Tibial artery (tissue), 4 donors: ENCODE data around the gene PSRC1.

Experiments
- DNase-seq, 2 donors: peaks; one replicate each; pipeline ENCODE4 v3.0.0-alpha.2; 2019
- H3K27ac ChIP-seq, 2 donors: fragments of 200-600 bp; sonication (generic) in 1 of 2; 1 replicate in 1 of 2; 2 replicates in 1 of 2; pipeline ENCODE4 v1.5.1; 2018 to 2019; ENCODE audit warnings: mild to moderate bottlenecking in 1 of 2
- H3K27me3 ChIP-seq, 2 donors: fragments of 200-600 bp; sonication (generic) in 1 of 2; one replicate each; pipeline versions ENCODE4 v1.5.1 to v1.6.0; 2016 to 2019
- H3K36me3 ChIP-seq, 3 donors: fragments of 200-600 bp; sonication (generic) in 2 of 3; one replicate each; pipeline ENCODE4 v1.5.1; 2016 to 2019; ENCODE audit warnings: mild to moderate bottlenecking in 2 of 3
- H3K4me1 ChIP-seq, 4 donors: fragments of 200-600 bp; sonication (generic) in 2 of 4; 1 replicate in 3 of 4; 2 replicates in 1 of 4; pipeline ENCODE4 v1.5.1; 2016 to 2019
- H3K4me3 ChIP-seq, 2 donors: fragments of 200-600 bp; sonication (generic) in 1 of 2; 1 replicate in 1 of 2; 2 replicates in 1 of 2; pipeline ENCODE4 v1.5.1; 2018 to 2019; ENCODE audit warnings: mild to moderate bottlenecking in 2 of 2
- H3K9me3 ChIP-seq, 3 donors: fragments of 200-600 bp; sonication (generic) in 1 of 3; one replicate each; pipeline ENCODE4 v1.5.1; 2016 to 2019
- CTCF ChIP-seq, 2 experiments: fragments of 200-600 bp in 1 of 2; fragments of 450-650 bp in 1 of 2; IDR thresholded peaks; one replicate each; pipeline ENCODE4 v1.5.1; 2017 to 2019; ENCODE audit warnings: antibody characterized with exemption in 2 of 2, mild to moderate bottlenecking in 1 of 2, moderate library complexity in 1 of 2
- intact Hi-C: fragments of 100-400 bp; cut with DNase I; formaldehyde crosslinking; loops from one replicate; pipeline ENCODE4 v1.15.0; 2023; ENCODE audit warnings: low total_unique reads

The PSRC1 gene

GRCh38 chr1:109252167-109252892, 30.6 kb downstream of the PSRC1 start:
- H3K27me3 ChIP-seq: no peaks in the 10 kb centered on the region
- H3K36me3 ChIP-seq: no peaks in the 10 kb centered on the region
- no peak overlapping the region for H3K27ac ChIP-seq
- no peak for TF ChIP-seq CTCF (IDR thresholded peaks at IDR 0.05)
- H3K9me3 ChIP-seq: no peaks in the 10 kb centered on the region
- no peak for DNase-seq
- intact Hi-C loops: no loop called here
- H3K4me3 ChIP-seq: no peak overlapping the region
- peaks cover 0 to 46% (median 33%) of the 10 kb centered on the region in 4 donors for H3K4me1 ChIP-seq

DNA sequence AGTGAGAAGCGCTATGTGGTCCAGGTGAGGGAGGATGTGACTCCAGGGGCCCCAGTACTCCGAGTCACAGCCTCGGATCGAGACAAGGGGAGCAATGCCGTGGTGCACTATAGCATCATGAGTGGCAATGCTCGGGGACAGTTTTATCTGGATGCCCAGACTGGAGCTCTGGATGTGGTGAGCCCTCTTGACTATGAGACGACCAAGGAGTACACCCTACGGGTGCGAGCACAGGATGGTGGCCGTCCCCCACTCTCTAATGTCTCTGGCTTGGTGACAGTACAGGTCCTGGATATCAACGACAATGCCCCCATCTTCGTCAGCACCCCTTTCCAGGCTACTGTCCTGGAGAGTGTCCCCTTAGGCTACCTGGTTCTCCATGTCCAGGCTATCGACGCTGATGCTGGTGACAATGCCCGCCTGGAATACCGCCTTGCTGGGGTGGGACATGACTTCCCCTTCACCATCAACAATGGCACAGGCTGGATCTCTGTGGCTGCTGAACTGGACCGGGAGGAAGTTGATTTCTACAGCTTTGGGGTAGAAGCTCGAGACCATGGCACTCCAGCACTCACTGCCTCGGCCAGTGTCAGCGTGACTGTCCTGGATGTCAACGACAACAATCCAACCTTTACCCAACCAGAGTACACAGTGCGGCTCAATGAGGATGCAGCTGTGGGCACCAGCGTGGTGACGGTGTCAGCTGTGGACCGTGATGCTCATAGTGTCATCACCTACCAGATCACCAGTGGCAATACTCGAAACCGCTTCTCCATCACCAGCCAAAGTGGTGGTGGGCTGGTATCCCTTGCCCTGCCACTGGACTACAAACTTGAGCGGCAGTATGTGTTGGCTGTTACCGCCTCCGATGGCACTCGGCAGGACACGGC, 31.4 kb downstream of the PSRC1 start:
- no peak for DNase-seq
- intact Hi-C loops: no loop called here

DNA sequence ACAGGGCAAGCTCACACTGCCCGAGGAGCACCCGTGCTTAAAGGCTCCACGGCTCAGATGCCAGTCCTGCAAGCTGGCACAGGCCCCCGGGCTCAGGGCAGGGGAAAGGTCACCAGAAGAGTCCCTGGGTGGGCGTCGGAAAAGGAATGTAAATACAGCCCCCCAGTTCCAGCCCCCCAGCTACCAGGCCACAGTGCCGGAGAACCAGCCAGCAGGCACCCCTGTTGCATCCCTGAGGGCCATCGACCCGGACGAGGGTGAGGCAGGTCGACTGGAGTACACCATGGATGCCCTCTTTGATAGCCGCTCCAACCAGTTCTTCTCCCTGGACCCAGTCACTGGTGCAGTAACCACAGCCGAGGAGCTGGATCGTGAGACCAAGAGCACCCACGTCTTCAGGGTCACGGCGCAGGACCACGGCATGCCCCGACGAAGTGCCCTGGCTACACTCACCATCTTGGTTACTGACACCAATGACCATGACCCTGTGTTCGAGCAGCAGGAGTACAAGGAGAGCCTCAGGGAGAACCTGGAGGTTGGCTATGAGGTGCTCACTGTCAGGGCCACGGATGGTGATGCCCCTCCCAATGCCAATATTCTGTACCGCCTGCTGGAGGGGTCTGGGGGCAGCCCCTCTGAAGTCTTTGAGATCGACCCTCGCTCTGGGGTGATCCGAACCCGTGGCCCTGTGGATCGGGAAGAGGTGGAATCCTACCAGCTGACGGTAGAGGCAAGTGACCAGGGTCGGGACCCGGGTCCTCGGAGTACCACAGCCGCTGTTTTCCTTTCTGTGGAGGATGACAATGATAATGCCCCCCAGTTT, 32.3 kb downstream of the PSRC1 start:
- H3K27me3 ChIP-seq: peaks cover 0 to 5% of the 10 kb centered on the region in 2 donors
- H3K4me3 ChIP-seq: peak overlapping the region; percentile 56 to 80
- TF ChIP-seq CTCF (IDR thresholded peaks at IDR 0.05): no peak
- H3K27ac ChIP-seq: no peak overlapping the region
- no peaks in the 10 kb centered on the region for H3K9me3 ChIP-seq
- no peaks in the 10 kb centered on the region for H3K36me3 ChIP-seq
- DNase-seq: no peak
- intact Hi-C loops: no loop called here
- H3K4me1 ChIP-seq: peaks cover 0 to 43% (median 32%) of the 10 kb centered on the region in 4 donors

More for the DNA sequence above, 31.4 kb downstream of the PSRC1 start:
- H3K4me1 ChIP-seq: peaks cover 0 to 46% (median 33%) of the 10 kb centered on the region in 4 donors
- no peak overlapping the region for H3K27ac ChIP-seq
- H3K4me3 ChIP-seq: no peak overlapping the region
- peaks cover 0 to under 1% of the 10 kb centered on the region in 2 donors for H3K27me3 ChIP-seq
- no peak for TF ChIP-seq CTCF (IDR thresholded peaks at IDR 0.05)
- H3K36me3 ChIP-seq: no peaks in the 10 kb centered on the region
- H3K9me3 ChIP-seq: no peaks in the 10 kb centered on the region

- no peak for DNase-seq
- Histone ChIP-seq H3K27ac (peak overlapping the region in 1 of 2 donors; percentile 10), H3K9me3 (no peaks in the 10 kb centered on the region), H3K4me1 (peaks cover 0 to 36% (median 28%) of the 10 kb centered on the region in 4 donors), H3K36me3 (no peaks in the 10 kb centered on the region), H3K4me3 (peak overlapping the region; percentile 56 to 80), H3K27me3 (peaks cover 0 to 5% of the 10 kb centered on the region in 2 donors)
- intact Hi-C loops: no loop called here
- no peak for TF ChIP-seq CTCF (IDR thresholded peaks at IDR 0.05)
These were observed 33.1 kb downstream of the PSRC1 start for GRCh38 chr1:109249654-109250401.
